ENCODE results near the gene CSNK2A1.

GRCh38 chr20:513429-513828 lies 30.2 kb downstream of the CSNK2A1 start:
- TF ChIP-seq POLR2A (IDR thresholded peaks at IDR 0.05) (no peak), CTCF (IDR thresholded peaks at IDR 0.05) (no peak)
